ENCODE data around the gene BSG.
"Not testable (repeated sequence)": the region's sequence is repeated elsewhere in the genome, so short reads cannot be mapped to it uniquely, and the experiment has no call there.

Gene BSG

DNA sequence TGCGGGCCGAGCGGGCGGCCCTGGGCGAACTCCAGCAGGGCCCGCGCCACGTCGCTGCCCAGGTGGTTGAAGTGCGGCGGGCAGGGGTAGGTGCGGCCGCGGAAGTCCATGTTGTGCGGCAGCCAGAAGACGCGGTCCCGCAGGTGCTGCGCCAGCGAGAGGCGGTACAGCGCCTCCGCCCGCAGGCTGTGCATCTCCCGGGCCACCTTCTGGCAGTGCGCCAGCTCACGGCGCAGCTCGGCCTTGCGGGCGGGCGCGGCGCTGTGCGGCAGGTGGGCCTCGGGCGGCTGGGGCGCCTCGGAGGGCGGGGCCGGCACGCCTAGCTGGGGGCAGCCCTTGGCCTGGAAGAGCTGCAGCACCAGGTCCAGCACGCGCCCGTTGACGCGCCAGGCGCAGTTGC is 48.8 kb downstream of the BSG start:
- DNase-seq, result not testable (repeated sequence)

GRCh38 chr19:621819-622218 is 49.4 kb downstream of the BSG start:
- no peak for DNase-seq

DNA sequence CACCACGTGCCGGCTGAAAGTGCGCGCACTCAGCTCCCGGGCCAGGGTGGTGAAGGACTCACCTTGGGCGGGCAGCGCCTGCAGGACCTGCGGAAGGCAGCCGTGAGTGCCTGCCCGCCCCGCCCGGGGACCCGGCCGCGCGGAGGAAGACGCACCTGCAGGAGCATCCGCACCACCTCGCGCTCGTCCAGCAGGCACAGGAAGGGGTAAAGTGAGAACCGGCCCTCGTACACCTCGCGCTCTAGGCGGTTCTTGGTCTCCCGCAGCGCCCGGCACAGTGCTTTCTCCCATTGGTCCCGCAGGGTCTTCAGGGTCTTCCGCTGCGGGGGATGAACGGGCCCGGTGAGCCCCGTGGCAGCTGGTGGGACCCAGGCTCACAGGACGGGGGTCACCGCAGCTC is 50.3 kb downstream of the BSG start:
- no peak for DNase-seq

GRCh38 chr19:623175-623916 is 51.0 kb downstream of the BSG start:
- no peak for DNase-seq

DNA sequence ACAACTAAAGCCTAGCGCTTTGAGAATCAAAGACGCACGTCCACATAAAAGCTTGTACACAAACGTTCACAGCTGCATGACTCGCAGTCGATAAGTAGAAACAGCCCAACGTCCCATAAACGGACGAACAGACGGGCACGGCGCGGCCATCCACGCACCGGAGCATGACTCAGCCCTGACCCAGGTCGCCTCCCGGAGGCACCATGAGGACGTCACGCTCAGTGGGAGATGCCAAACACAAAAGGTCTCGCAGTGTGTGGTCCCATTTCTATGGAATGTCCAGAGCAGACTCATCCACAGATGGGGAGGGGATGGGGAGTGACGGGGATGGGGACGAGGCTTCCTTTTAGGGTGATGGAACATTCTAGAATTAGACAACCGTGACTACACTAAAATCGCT is 51.6 kb downstream of the BSG start:
- DNase-seq, result no peak

DNA sequence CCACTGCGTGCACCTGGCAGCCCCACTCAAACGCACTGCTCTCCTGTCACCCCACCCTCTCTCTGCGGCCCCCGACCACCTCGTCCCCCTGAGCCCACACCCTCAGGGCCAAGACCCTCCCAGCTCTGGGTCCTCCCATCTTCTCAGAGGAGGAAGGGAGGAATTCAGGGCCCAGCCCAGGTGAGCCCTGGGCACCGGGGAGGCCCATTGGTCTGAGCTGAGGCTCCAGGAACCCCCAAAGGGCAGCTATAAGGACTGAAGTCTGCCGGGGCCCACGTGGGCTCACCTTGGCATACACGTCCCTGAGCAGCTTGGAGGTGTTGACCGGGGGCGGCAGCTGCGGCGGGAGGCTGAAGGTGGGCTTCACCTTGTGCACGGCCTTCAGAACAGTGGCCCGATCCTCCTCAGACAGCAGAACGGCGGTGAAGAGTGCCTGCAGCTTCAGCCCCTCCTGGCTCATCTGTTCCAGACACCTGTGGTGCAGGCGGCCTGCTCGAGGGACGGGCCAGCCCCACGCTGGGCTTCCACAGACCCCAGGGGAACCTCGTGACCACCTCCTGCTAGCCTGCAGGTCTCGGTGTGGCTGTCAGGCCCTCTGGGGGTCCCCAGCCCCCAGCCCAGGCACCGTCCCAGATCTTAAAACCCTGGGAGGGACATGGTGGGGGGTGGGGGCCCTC is 52.2 kb downstream of the BSG start:
- DNase-seq, result no peak

DNA sequence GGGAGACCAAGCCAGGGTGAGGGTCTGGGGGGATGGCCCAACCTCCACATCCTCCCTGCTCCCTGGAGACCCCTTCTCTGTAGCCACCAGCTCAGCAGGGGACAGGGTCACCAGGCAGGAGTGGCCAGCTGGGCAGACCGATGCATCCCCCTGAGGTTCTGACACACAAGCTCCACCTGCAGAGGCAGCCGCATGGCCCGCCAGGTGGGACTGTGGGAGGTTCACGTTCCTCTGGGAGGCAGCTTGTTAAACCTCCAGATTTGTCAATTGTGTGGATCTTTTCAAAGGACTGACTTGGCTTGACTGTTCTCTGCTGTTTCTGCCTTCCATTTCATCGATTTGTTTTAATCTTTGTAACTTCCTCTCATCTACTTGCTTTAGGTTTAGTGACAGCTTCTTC is 52.9 kb downstream of the BSG start:
- DNase-seq, result no peak

- not testable (repeated sequence) for DNase-seq
Measured at GRCh38 chr19:626566-626965, 54.2 kb downstream of the BSG start.

DNA sequence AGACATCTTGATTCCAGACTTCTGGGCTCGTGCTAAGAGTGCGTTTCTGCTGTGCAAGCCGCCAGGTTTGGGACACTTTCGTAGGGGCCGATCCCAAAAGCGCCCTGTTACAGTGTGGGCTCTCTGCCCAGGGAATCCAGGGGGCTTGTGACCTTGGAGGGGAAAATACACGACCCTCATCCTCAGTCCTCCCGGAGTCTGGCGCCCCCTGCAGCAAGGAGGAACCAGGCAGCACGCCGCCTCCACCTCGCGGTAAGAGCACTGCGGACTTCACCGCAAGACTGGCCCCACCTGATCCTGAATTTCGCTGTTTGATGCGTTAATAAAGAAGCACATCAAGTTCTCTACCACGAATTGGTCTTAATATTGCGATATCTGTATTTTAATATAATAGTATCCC is 55.8 kb downstream of the BSG start:
- no peak for DNase-seq

GRCh38 chr19:629515-629914 is 57.1 kb downstream of the BSG start:
- not testable (repeated sequence) for DNase-seq

DNA sequence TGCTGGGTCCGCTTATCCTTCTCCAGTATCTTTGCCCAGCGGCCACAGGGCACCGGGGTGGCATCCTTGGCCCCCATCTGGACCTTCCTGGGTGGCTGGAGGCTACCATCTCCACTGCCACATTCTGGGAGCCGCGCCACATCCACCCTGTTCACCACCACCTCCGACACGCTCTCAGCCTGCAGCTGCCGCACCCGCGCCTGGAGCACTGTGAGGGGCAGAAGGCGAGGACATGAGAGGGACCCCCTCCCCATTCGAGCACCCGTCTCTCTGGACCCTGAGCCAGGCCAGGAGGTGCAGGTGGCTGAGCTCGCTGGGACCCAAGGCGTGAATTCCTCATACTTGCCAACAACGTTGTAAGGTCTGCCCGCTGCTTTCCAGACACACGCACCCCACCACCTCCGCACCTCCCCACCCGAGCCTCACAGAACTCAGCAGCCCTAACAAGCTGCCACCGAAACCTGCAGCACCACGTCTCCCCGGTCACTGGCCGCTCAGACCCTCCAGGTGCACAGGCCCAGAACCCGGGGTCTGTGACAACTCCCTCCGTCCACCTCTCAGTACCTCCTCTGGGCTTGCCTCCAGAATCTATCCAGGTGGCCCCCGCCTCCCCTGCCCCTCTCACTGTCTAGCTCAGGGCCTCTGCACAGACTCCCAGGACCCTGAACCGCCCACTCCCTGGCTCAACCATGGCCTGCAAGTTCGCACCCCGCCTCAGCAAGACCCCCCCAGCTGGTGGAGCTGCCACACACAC is 57.7 kb downstream of the BSG start:
- no peak for DNase-seq

GRCh38 chr19:632579-633067 is 60.2 kb downstream of the BSG start:
- peak in 1 of 2 experiments; percentile 24 for DNase-seq

Measured in SW 1271 (cell line).